Muscle layer of colon (tissue), 2 donors: ENCODE data around the gene STARD8.
"Not testable (repeated sequence)": the region's sequence is repeated elsewhere in the genome, so short reads cannot be mapped to it uniquely, and the experiment has no call there.

ENCODE experiments used
- H3K27ac ChIP-seq: one replicate; pipeline ENCODE4 v1.7.0; 2013; ENCODE audit warnings: low read depth, mild to moderate bottlenecking, low read length, moderate library complexity
- H3K27me3 ChIP-seq, 2 donors: one replicate each; pipeline ENCODE4 v1.7.0; 2013; ENCODE audit warnings: low read length in 2 of 2, mild to moderate bottlenecking in 2 of 2; ENCODE audit not compliant: insufficient read depth in 2 of 2, control insufficient read depth in 1 of 2
- H3K36me3 ChIP-seq: one replicate; pipeline ENCODE4 v1.7.0; 2013; ENCODE audit warnings: mild to moderate bottlenecking, low read length; ENCODE audit not compliant: insufficient read depth
- H3K4me1 ChIP-seq: one replicate; pipeline ENCODE4 v1.7.0; 2013; ENCODE audit warnings: mild to moderate bottlenecking, low read length; ENCODE audit not compliant: insufficient read depth
- H3K4me3 ChIP-seq, 2 donors: one replicate each; pipeline ENCODE4 v1.7.0; 2013; ENCODE audit warnings: low read length in 2 of 2, low read depth in 1 of 2, mild to moderate bottlenecking in 1 of 2, moderate library complexity in 1 of 2
- H3K9ac ChIP-seq: one replicate; pipeline ENCODE4 v1.7.0; 2013; ENCODE audit warnings: low read length
- H3K9me3 ChIP-seq: one replicate; pipeline ENCODE4 v1.7.0; 2013; ENCODE audit warnings: mild to moderate bottlenecking, low read length
- donor health status: abdominal sarcoma.
- donor health status: Adenocarcinoma of cecum.

Gene STARD8

DNA sequence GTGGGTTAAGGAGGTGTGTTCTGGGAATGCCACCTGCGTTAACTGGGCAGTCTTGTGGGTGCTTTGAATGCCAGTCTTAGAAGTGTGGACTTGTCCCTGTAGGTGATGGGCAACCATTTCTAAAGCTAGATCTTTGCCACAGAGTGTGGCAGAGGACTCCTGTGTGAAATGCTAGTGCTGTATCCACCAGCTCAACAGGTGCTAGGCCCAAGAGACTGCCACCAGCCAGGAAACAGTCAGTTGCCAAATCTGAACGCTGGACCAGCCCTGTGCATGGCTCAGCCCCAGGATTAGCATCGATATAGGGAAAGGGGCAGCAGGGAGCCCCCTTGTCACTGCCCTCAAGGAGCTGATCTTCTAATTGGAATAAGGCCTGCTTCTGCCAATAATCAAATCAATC lies 35.3 kb downstream of the STARD8 start:
- Histone ChIP-seq H3K9me3 (no peaks in the 10 kb centered on the region), H3K4me3 (no peak overlapping the region), H3K36me3 (no peaks in the 10 kb centered on the region), H3K27me3 (peaks cover 5 to 23% of the 10 kb centered on the region in 2 donors), H3K4me1 (no peaks in the 10 kb centered on the region), H3K9ac (no peak overlapping the region), H3K27ac (no peak overlapping the region)

DNA sequence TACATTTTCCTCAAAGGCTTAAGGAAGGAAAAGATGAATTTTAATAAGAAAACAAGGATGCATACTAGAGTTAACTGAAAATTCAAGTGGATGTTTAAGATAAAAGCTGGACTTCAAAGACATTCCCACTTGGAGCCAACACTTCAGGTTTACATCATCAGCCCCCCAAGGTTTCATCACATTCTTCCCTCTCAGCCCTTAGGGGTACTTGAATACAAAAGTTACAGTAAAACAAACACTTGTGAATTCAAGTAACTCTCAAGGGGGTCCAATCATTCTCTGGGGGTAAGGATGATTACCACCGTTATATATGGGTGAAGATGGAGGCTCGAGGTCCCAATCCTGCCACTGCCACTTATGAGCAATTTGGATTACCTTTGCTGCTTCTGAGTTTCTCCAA lies 36.1 kb downstream of the STARD8 start:
- Histone ChIP-seq H3K9ac (no peak overlapping the region), H3K4me3 (no peak overlapping the region), H3K4me1 (no peaks in the 10 kb centered on the region), H3K9me3 (no peaks in the 10 kb centered on the region), H3K36me3 (no peaks in the 10 kb centered on the region), H3K27me3 (peaks cover 5 to 24% of the 10 kb centered on the region in 2 donors), H3K27ac (no peak overlapping the region)

DNA sequence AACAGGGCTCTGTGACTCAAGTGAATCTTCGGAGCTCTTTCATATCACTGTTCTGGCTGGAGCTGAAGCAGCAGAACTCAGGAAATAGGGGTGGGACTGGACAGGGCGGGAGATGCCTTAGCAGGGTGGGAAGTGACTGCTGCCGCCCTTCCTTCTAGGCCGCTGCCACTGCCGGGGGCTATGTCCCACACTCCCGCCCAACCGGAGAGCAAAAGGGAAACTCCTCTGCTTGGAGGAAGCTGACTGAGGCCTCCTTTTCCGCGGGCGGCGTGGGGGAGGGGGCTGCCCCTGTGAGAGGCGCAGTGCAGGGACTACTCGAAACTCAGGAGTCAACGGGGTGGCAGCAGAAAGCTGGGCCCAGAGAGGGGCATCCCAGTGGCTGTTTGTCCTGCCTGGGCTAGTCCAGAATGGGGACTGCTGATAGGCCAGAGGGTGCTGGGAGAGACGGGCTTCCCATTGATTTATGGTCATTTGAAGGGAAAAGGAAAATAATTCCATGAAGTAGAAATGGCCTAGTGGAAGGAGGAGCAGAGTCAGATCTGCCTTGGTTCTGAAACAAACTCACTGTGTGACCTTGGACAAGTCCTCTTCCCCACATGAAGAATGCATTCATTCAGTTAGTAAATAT lies 36.9 kb downstream of the STARD8 start:
- H3K27ac ChIP-seq, result no peak overlapping the region
- no peak overlapping the region for H3K9ac ChIP-seq
- no peaks in the 10 kb centered on the region for H3K9me3 ChIP-seq
- no peaks in the 10 kb centered on the region for H3K4me1 ChIP-seq
- no peak overlapping the region for H3K4me3 ChIP-seq
- no peaks in the 10 kb centered on the region for H3K36me3 ChIP-seq
- H3K27me3 ChIP-seq, result peaks cover 5 to 24% of the 10 kb centered on the region in 2 donors

DNA sequence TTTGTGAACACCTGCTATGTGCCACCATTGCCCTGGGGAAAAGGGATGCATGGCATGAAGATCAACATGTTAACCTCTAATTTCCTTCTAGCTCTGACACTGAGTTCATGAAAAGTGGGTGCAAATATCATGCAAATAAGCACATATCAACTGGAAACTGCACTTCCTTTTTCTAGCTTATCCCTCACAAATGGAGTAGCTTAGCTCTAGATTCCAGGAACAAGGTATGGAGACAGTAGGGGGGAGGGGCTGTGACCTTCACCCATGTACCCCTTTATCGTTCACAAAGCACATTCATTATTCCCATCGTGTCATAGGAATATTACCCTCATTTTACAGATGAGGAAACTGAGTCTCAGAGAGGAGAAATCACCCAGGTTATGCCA lies 37.4 kb downstream of the STARD8 start:
- Histone ChIP-seq H3K9ac (no peak overlapping the region), H3K27ac (no peak overlapping the region), H3K9me3 (no peaks in the 10 kb centered on the region), H3K4me1 (no peaks in the 10 kb centered on the region), H3K36me3 (no peaks in the 10 kb centered on the region), H3K4me3 (no peak overlapping the region), H3K27me3 (peaks cover 5 to 24% of the 10 kb centered on the region in 2 donors)

DNA sequence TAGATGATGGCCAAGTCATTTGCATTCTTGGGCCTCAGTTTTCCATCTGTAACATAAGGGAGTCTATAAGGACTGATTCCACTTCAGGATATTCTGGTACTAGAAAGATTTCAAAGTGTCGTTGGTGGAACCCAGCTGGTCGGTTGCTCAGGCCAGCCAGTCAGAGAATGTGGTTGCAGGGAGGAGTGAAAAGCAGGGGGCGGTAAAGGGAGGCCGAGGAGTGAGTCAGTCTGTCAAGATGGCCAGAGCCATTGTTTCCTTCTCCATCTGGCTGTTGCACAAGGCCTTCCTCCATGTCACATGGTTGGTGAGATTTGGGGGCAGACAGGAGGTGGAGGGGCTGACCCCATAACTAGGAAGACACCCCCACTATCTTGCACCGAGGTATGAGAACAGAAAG lies 38.2 kb downstream of the STARD8 start:
- Histone ChIP-seq H3K27me3 (peaks cover 5 to 26% of the 10 kb centered on the region in 2 donors), H3K9me3 (no peaks in the 10 kb centered on the region), H3K27ac (no peak overlapping the region), H3K9ac (no peak overlapping the region), H3K4me1 (no peaks in the 10 kb centered on the region), H3K36me3 (no peaks in the 10 kb centered on the region), H3K4me3 (no peak overlapping the region)

DNA sequence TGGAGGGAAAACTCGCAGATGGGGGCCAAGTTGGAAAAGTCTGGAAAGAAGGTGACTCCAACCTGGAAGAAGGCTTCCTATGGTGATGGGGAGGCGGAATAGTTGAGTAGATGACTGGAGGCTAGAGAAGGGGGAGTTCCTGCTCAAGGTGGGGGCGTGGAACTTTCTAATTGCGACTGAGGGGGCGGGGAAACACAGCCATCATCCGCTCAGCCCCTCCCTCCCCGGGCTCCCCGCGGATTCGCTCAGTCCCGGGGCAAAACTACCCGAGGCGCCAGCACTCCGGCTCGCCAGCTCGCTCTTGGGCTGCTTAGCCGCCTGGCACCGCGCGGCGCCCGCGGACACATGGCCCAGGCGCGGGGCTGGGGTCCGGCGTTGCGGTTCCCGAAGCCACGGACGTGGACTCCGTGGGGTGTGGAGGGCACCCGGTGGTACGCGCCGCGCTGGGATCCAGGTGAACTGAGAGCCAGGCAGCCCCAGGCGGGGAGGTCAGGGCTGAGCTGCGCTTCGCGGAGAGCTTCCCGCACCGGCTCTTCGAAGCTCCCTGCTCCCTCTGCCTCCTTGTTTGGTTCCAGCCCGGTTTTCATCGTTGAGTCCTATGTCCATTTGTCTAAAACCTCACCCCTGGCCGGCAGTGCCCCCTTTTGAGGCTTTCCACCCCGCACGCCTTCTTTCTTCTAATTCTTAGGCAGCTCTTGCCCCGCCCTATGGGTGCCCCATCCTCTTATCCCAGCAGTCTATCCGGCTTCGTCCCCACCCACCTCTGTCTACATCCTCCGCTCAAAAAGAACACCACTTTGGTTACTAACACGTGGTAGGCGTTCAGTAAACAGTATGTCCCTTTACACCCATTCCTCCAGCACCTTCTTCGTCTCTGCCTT lies 38.9 kb downstream of the STARD8 start:
- H3K27ac ChIP-seq, result no peak overlapping the region
- no peaks in the 10 kb centered on the region for H3K4me1 ChIP-seq
- H3K4me3 ChIP-seq, result peak overlapping the region in 1 of 2 donors; percentile 23
- H3K27me3 ChIP-seq, result peaks cover 5 to 28% of the 10 kb centered on the region in 2 donors
- no peaks in the 10 kb centered on the region for H3K36me3 ChIP-seq
- H3K9ac ChIP-seq, result no peak overlapping the region
- no peaks in the 10 kb centered on the region for H3K9me3 ChIP-seq

DNA sequence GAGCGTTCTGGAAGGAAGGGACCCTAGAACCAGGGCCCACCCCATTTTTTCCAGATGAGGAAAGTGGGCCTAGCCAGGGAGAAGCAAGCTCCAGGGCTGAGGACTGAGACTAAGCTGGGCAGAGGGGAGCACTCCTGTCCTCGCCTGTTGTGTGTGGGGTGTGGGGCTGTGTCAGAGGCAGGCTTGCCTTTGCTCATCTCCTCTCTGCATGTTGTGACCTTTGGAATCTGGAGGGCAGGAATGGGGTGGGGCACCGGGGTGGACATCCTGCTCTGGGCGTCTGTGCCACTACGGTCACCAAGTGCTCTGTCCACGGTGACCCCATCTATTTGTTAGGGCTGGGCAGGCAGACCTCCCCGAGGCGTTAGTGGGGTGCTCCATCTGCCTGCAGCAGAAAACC lies 41.5 kb downstream of the STARD8 start:
- not testable (repeated sequence) for H3K9me3 ChIP-seq, H3K9ac ChIP-seq, H3K4me1 ChIP-seq, H3K36me3 ChIP-seq, H3K4me3 ChIP-seq, H3K27ac ChIP-seq
- peaks cover 5 to 36% of the 10 kb centered on the region in 2 donors for H3K27me3 ChIP-seq

DNA sequence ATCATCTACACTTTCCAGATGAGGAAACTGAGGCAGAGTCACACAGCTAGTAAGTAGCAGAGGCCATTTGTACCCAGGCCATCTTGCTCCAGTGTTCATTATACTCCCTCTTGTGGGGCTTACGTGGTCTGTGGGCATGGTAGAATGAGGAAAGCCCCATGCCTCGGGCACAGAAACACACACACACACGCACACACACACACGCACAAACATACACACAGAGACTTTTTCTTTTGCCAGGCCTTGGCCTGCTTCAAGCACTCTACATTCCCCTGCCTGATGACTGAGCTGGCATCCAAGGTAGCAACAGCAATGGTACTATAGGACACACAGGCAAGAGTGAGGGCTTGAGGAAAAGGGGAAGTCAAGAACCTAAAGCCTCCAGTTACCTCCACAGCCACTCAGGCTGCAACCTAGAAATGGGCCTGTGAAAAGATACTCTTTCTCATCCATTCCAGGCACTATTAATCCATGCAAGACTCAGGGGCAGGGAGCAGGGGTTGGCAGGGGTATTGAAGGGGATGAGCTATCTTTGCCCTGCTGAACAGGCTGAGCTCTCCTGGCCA lies 43.6 kb downstream of the STARD8 start:
- no peak overlapping the region for H3K4me3 ChIP-seq
- H3K27me3 ChIP-seq, result peaks cover 5 to 35% of the 10 kb centered on the region in 2 donors
- no peaks in the 10 kb centered on the region for H3K36me3 ChIP-seq
- no peak overlapping the region for H3K27ac ChIP-seq
- no peaks in the 10 kb centered on the region for H3K4me1 ChIP-seq
- no peaks in the 10 kb centered on the region for H3K9me3 ChIP-seq
- H3K9ac ChIP-seq, result no peak overlapping the region

DNA sequence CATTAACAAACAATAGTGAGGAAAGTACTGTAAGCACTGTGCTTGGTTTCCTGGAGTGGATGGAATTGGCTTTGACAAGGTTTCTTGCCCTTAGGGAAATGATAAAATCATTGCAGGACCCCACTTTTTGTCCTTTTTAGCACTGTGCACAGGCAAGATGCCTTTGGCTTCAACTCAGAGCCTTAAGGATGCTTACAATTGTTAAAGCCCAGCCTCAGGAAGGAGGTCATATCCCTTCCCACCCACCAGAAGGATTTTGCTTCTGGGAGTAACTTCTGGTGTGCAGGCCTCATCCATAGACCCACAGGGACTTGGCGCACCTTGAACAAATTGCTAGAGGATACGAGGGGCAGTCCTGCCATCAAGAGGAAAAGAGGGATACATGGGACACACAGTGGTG lies 44.5 kb downstream of the STARD8 start:
- H3K36me3 ChIP-seq, result no peaks in the 10 kb centered on the region
- peaks cover 5 to 30% of the 10 kb centered on the region in 2 donors for H3K27me3 ChIP-seq
- no peaks in the 10 kb centered on the region for H3K4me1 ChIP-seq
- H3K27ac ChIP-seq, result no peak overlapping the region
- no peaks in the 10 kb centered on the region for H3K9me3 ChIP-seq
- no peak overlapping the region for H3K9ac ChIP-seq
- no peak overlapping the region for H3K4me3 ChIP-seq

DNA sequence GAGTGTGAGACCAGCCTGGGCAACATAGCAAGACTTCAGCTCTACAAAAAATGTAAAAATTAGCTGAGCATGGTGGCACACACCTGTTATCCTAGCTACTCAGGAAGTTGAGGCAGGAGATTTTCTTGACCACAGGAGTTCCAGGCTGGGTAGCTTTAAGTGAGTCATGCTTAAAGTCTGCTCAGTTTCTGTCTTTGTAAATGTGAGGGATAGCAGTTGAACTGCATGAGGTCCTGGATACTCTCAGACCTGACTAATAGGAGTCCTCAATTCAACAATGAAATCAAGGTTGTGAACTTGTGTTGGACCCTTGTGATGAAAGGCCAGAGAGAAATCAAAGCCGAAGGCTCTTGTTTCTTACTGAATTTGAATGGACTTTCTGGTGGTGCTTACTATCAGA lies 45.2 kb downstream of the STARD8 start:
- no peaks in the 10 kb centered on the region for H3K4me1 ChIP-seq
- H3K27ac ChIP-seq, result no peak overlapping the region

DNA sequence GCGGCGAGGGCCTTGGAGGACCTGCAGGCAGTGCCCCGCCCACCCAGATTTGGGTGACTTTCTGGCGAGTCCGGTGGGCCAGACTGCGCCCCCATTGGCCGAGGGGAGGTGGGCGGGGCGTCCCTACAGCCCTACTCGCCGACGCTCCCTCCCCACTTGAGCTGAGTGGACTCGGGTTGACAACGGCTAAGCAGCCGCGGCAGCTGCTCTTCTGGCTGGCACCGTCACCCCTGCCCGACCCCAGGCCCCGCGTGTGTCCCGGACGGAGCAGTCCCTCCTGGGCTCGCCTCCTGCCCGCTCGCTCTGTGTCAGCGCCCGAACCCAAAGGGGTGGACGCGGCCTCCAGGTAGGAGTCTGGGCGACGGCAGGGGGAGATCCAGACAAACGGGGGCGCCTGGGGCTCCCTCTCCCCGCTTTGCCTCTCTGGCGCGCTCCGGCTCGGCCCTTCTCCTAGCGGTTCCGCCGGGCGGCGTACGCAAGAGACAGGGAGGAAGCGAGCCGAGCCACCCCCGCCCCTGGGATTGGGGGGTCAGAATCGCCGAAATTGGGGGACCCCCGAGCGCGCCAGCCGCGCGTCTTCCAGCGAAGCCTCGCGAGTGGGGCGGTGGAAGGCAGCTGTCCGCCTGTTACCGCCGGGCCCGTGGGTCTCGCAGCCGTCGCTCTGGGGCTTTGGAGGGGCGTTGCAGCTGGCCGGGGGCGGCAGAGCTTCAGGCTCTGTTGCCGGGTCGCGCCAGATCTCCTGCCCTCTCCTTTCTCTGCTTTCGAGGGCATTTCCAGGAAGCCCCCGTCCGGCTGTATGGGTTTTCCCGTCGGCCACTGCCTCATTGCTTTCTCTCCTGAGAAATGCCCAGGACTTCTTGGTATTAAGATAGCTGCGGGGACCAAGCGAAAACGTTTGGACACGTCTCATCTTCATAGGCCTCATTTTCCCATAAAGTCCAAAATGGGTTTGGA lies 46.3 kb downstream of the STARD8 start:
- Histone ChIP-seq H3K4me3 (peak overlapping the region; percentile 45 to 49), H3K36me3 (no peaks in the 10 kb centered on the region), H3K27ac (no peak overlapping the region), H3K9me3 (no peaks in the 10 kb centered on the region), H3K4me1 (no peaks in the 10 kb centered on the region), H3K9ac (no peak overlapping the region), H3K27me3 (peaks cover 0 to 28% of the 10 kb centered on the region in 2 donors)

More for the DNA sequence above, 45.2 kb downstream of the STARD8 start:
- Histone ChIP-seq H3K9me3 (no peaks in the 10 kb centered on the region), H3K4me3 (no peak overlapping the region), H3K9ac (no peak overlapping the region), H3K36me3 (no peaks in the 10 kb centered on the region), H3K27me3 (peaks cover 0 to 30% of the 10 kb centered on the region in 2 donors)
